ENCODE measurements around the gene GDF7. TPM values are rescaled to one million over a fixed set of nuclear protein-coding genes. Genes with fewer than 3 reads are reported as not detected.
A peak's percentile ranks its signal among the peaks of the same experiment; 100 is the strongest.

GDF7 gene
- total RNA-seq, 1 donor from 2014 or later, result 12.8 TPM

- Mint-ChIP-seq H3K36me3 (ENCODE audit: low read depth) (peaks cover 10% of the 10 kb centered on the region), H3K27me3 (ENCODE audit: low read depth) (no peaks in the 10 kb centered on the region), H3K4me3 (ENCODE audit: unreplicated experiment) (no peak overlapping the region), H3K27ac (ENCODE audit: unreplicated experiment) (peak overlapping the region; percentile 84), H3K4me1 (ENCODE audit: low read depth) (peaks cover 61% of the 10 kb centered on the region), H3K9me3 (ENCODE audit: low read depth) (peaks cover 21% of the 10 kb centered on the region)
- no peak for DNase-seq (ENCODE audit: low spot score)
- TF ChIP-seq CTCF (IDR thresholded peaks at IDR 0.05), result no peak
Observed at GRCh38 chr2:20723543-20723942, 56.6 kb downstream of the GDF7 start.

DNA sequence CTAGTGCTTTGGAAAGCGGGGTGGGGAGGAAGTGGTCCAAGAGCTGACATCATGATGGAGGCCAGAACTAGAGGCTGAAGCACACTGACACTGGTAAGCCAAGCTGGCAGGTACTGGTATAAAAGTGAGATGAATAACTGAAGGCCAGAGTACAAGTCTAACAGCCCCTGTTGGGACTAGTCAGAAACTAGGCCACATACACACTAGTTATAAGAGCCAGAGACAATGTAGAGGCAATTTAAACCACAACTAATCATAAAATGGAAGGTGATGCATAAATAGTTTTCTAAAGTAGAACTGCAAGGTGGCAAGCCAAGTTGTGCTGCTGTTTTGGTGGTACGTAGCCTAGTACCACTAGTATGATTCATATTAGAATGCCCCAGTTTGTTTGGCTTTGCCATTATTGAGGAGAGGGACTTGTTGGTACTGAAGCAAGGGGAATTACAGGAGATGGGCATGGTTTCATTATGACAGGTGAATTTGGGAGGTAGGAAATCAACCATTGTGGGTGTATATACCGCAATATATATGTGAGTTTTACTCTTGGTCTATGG is 57.6 kb downstream of the GDF7 start:
- Mint-ChIP-seq H3K36me3 (ENCODE audit: low read depth) (peaks cover 8% of the 10 kb centered on the region), H3K4me1 (ENCODE audit: low read depth) (peaks cover 69% of the 10 kb centered on the region), H3K27me3 (ENCODE audit: low read depth) (no peaks in the 10 kb centered on the region), H3K9me3 (ENCODE audit: low read depth) (peaks cover 14% of the 10 kb centered on the region), H3K27ac (ENCODE audit: unreplicated experiment) (peak overlapping the region; percentile 84), H3K4me3 (ENCODE audit: unreplicated experiment) (no peak overlapping the region)
- DNase-seq (ENCODE audit: low spot score), result no peak
- no peak for TF ChIP-seq CTCF (IDR thresholded peaks at IDR 0.05)

DNA sequence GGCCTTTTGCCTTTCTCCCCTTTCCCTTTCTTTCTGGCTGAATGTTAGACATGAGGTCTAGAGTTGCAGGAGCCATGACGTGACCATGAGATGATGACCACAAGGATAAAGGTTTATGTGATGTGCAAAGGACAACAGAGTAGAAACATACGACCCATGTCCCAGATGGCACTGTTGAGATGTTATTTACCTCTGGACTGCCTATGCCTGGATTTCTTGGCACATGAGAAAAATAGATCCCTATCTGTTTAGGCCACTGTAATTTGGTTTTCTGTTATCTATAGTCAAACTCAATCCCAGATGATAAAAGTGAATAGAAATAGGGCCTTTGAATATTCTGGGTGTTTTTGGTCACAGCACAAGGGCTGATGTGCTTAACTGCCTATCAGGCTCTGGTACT is 58.8 kb downstream of the GDF7 start:
- Mint-ChIP-seq H3K27me3 (ENCODE audit: low read depth) (no peaks in the 10 kb centered on the region), H3K4me3 (ENCODE audit: unreplicated experiment) (no peak overlapping the region), H3K27ac (ENCODE audit: unreplicated experiment) (no peak overlapping the region), H3K4me1 (ENCODE audit: low read depth) (peaks cover 75% of the 10 kb centered on the region), H3K36me3 (ENCODE audit: low read depth) (peaks cover 8% of the 10 kb centered on the region), H3K9me3 (ENCODE audit: low read depth) (peaks cover 7% of the 10 kb centered on the region)
- no peak for DNase-seq (ENCODE audit: low spot score)
- no peak for TF ChIP-seq CTCF (IDR thresholded peaks at IDR 0.05)

DNA sequence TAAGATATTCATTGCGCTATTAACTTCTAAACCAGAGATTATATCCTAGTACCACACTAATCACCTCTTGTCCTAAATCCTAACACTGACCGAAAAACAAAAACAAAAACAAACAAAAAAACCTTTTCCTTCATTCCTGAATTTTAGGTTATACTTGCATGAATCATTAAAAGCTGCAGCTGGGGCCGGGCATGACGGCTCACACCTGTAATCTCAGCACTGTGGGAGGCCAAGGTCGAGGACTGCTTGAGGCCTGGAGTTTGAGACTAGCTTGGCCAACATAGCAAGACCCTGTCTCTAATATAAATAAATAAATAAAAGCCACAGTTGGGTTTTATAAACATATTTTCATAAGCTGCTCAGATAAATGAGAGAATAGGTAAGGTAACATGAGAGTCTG is 60.0 kb downstream of the GDF7 start:
- H3K27ac Mint-ChIP-seq (ENCODE audit: unreplicated experiment), result no peak overlapping the region
- no peak overlapping the region for H3K4me3 Mint-ChIP-seq (ENCODE audit: unreplicated experiment)
- H3K27me3 Mint-ChIP-seq (ENCODE audit: low read depth), result no peaks in the 10 kb centered on the region
- peaks cover 70% of the 10 kb centered on the region for H3K4me1 Mint-ChIP-seq (ENCODE audit: low read depth)
- peaks cover 2% of the 10 kb centered on the region for H3K9me3 Mint-ChIP-seq (ENCODE audit: low read depth)
- TF ChIP-seq CTCF (IDR thresholded peaks at IDR 0.05), result no peak
- no peak for DNase-seq (ENCODE audit: low spot score)
- H3K36me3 Mint-ChIP-seq (ENCODE audit: low read depth), result peaks cover 5% of the 10 kb centered on the region

- no peak overlapping the region for H3K4me3 Mint-ChIP-seq (ENCODE audit: unreplicated experiment)
- no peak for DNase-seq (ENCODE audit: low spot score)
- H3K27ac Mint-ChIP-seq (ENCODE audit: unreplicated experiment), result peak overlapping the region; percentile 76
- H3K9me3 Mint-ChIP-seq (ENCODE audit: low read depth), result no peaks in the 10 kb centered on the region
- no peaks in the 10 kb centered on the region for H3K27me3 Mint-ChIP-seq (ENCODE audit: low read depth)
- H3K36me3 Mint-ChIP-seq (ENCODE audit: low read depth), result peaks cover 4% of the 10 kb centered on the region
- TF ChIP-seq CTCF (IDR thresholded peaks at IDR 0.05), result no peak
- peaks cover 59% of the 10 kb centered on the region for H3K4me1 Mint-ChIP-seq (ENCODE audit: low read depth)
Observed at GRCh38 chr2:20728114-20728758, 61.3 kb downstream of the GDF7 start.

Other genes starting within 250 kb of the GDF7 start
- gene RHOB, start 220.1 kb upstream of the GDF7 start, total RNA-seq, result 191 to 254 TPM (median 195 TPM) in 3 replicates
- 24.6 to 33.8 TPM (median 33.2 TPM) in 3 replicates for gene HS1BP3, start 16.0 kb upstream of the GDF7 start, total RNA-seq
- gene LDAH, start 156.0 kb downstream of the GDF7 start, total RNA-seq, result 16.8 to 22.0 TPM (median 18.1 TPM) in 3 replicates